SH-SY5Y (cell line): ENCODE data around the gene SLC2A13.
A peak's percentile ranks its signal among the peaks of the same experiment; 100 is the strongest.

Source experiments
- GATA2 ChIP-seq: IDR thresholded peaks from 2 replicates; pipeline ENCODE4 v1.6.1; 2011; ENCODE audit warnings: mild to moderate bottlenecking, low read depth, low read length
- GATA3 ChIP-seq: IDR thresholded peaks from 2 replicates; pipeline ENCODE4 v1.6.1; 2011; ENCODE audit warnings: low read depth, mild to moderate bottlenecking, low read length, moderate library complexity

Gene SLC2A13

GRCh38 chr12:40117818-40118217 is 11.9 kb upstream of the SLC2A13 start:
- no peak for TF ChIP-seq GATA2

- TF ChIP-seq GATA3 (no peak), GATA2 (no peak)
Observed at GRCh38 chr12:40110586-40110985, 4.7 kb upstream of the SLC2A13 start.

GRCh38 chr12:40107803-40108620 is 2.1 kb upstream of the SLC2A13 start:
- TF ChIP-seq GATA3 (no peak), GATA2 (no peak)

DNA sequence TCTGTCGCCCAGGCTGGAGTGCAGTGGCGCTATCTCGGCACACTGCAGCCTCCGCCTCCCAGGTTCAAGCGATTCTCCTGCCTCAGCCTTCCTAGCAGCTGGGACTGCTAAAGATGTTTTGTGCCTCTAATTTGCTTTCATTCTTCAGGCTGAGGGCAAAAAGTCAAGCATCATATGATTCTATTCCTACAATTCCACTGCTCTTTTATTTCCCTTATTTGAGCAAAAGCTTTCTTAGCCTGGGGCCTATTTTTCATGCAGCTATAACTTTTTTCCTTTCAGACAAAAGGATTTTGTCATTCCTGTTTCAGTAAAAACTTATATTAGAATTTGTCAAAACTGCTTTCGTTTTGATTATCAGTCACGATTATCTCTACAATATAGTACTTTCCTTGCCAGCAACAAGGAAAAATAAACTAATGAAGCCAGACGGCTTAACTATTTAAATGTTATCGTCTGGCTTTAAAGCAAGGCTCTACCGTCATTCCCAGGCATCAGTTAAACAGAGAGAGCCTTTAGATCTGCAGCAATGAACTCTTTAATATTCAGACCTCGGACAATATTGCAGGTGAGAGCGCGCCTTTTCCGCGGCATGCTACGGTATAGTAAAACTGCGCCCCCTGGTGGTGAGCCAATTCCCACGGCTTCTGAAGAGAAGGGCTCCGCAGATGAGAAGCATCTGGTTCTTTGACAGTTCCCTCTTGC is 1.4 kb upstream of the SLC2A13 start:
- TF ChIP-seq GATA2 (peak; percentile 8; the same call in 1 of the 2 replicates), GATA3 (no peak)

GRCh38 chr12:40106655-40107054 is 774 bp upstream of the SLC2A13 start:
- TF ChIP-seq GATA3 (no peak), GATA2 (no peak)

DNA sequence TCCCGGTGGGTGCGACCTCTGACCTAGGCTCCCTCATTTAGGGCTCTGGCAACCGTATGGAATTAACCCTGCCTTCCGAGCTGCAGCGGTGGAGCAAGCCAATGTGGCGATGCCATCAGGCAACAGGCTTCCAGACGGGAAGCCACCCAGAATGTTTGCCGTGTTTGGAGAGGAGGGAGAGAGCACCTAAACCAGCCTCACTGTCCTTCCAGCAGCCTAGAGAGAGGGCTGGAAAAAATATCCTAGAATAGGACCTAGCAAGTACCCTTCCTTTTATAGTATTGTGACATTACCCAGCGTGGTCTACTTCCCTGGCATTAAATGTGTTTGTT is 287 bp upstream of the SLC2A13 start:
- TF ChIP-seq GATA2 (no peak), GATA3 (no peak)

DNA sequence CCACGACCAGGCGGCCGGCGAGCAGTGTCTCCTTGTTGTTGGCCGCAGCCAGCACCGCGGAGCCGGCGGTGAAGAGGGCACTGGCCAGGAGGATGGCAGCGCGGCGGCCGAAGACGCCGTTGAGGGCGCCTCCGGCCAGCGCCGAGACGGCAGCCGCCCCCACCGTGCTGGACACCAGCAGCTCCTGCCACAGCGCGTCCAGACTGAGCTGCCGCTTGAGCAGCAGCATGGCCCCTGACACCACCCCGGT is 691 bp downstream of the SLC2A13 start:
- TF ChIP-seq GATA3 (no peak), GATA2 (no peak)

- TF ChIP-seq GATA2 (peak; percentile 15; the same call in 1 of the 2 replicates), GATA3 (no peak)
Observed at GRCh38 chr12:40104461-40105264, 1.2 kb downstream of the SLC2A13 start.

- TF ChIP-seq GATA3 (no peak), GATA2 (no peak)
Observed at GRCh38 chr12:40103043-40103442, 2.8 kb downstream of the SLC2A13 start.

GRCh38 chr12:40101747-40102146 is 4.1 kb downstream of the SLC2A13 start:
- no peak for TF ChIP-seq GATA2
- TF ChIP-seq GATA3: no peak

DNA sequence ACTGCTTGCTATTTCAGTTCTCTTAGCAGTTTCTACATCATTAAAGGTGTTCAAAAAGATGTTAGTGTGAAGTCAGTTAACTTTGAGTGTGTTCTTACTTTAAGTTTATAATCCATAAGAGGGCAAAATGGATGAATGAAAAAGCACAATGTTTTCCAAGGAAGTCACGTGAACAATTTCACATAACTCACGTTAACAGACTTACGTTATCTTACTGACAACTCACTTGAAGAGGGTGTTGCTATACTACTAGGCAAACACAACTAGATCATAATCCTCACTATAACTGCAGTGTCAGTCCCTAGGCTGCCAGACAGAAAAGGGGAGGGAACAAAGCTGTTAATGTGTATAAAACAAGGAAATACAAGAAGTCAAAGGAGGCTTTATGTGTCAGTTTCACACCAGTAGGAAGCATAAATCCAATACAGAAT is 6.4 kb downstream of the SLC2A13 start:
- TF ChIP-seq GATA3: no peak
- TF ChIP-seq GATA2: no peak

GRCh38 chr12:40098406-40099145 is 7.3 kb downstream of the SLC2A13 start:
- TF ChIP-seq GATA3 (no peak), GATA2 (no peak)

DNA sequence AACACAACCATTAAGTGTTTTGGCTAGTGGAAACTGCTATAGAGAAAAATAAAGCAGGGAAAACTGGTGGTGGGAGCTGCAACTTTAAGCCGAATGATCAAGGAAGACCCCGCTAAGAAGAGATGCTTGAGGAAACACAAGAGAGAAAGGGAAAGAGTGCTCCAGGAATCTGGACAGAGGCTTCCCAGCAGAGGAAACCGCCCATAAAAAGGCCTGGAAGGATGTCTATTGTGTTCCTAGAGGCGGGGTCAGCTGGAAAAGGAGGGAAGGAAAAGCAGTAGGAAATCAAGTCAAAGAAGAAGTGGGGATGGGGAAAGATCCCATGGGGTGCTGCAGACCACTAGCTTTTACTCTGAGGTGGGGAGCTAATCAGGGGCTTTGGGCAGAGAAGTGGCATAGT is 12.4 kb downstream of the SLC2A13 start:
- no peak for TF ChIP-seq GATA3
- no peak for TF ChIP-seq GATA2

GRCh38 chr12:40086471-40086870 is 19.4 kb downstream of the SLC2A13 start:
- no peak for TF ChIP-seq GATA3
- TF ChIP-seq GATA2: no peak

DNA sequence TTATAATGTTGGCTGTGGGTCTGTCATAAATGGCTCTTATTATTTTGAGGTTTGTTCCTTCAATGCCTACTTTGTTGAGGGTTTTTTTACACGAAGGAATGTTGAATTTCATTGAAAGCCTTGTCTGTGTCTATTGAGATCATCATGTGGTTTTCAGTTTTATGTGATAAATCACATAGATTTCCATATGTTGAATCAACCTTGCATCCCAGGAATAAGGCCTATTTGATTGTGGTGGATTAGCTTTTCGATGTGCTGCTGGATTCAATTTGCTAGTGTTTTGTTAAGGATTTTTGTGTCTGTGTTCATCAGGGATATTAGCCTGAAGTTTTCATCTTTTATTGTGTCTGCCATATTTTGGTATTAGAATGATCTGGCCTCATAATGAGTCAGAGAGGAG is 27.6 kb downstream of the SLC2A13 start:
- TF ChIP-seq GATA3: no peak
- TF ChIP-seq GATA2: no peak
